H9 (cell line): ENCODE measurements around the gene PARM1. TPM values are rescaled to one million over a fixed set of nuclear protein-coding genes. Genes with fewer than 3 reads are reported as not detected.

Source experiments
- DNase-seq: peaks from one replicate; pipeline ENCODE4 v3.0.0-alpha.2; 2017
- H2AFZ ChIP-seq: one replicate; pipeline ENCODE4 v1.6.1; 2013; ENCODE audit warnings: mild to moderate bottlenecking, low read length, control low read depth, moderate library complexity
- H2AK5ac ChIP-seq: 2 replicates; pipeline ENCODE4 v1.6.1; 2013; ENCODE audit warnings: low read length, control low read depth, mixed read lengths; ENCODE audit not compliant: insufficient read length
- H2BK120ac ChIP-seq: one replicate; pipeline ENCODE4 v1.6.1; 2013; ENCODE audit warnings: low read depth, mild to moderate bottlenecking, low read length, control low read depth, inconsistent platforms; ENCODE audit not compliant: poor library complexity, severe bottlenecking
- H2BK12ac ChIP-seq: 2 replicates; pipeline ENCODE4 v1.6.1; 2013; ENCODE audit warnings: low read length, control low read depth, mixed read lengths, low read depth; ENCODE audit not compliant: insufficient read length
- H2BK15ac ChIP-seq: 2 replicates; pipeline ENCODE4 v1.6.1; 2013; ENCODE audit warnings: low read depth, low read length, control low read depth
- H2BK20ac ChIP-seq: one replicate; pipeline ENCODE4 v1.6.1; 2013; ENCODE audit warnings: low read depth, mild to moderate bottlenecking, low read length, control low read depth, inconsistent platforms; ENCODE audit not compliant: poor library complexity, severe bottlenecking
- H2BK5ac ChIP-seq: 2 replicates; pipeline ENCODE4 v1.6.1; 2013; ENCODE audit warnings: low read length, control low read depth, mixed read lengths; ENCODE audit not compliant: insufficient read length
- H3K14ac ChIP-seq: 2 replicates; pipeline ENCODE4 v1.6.1; 2013; ENCODE audit warnings: low read length, control low read depth; ENCODE audit not compliant: insufficient read depth
- H3K18ac ChIP-seq: 2 replicates; pipeline ENCODE4 v1.6.1; 2013; ENCODE audit warnings: low read depth, mild to moderate bottlenecking, mixed read lengths, low read length, control low read depth; ENCODE audit not compliant: insufficient read length
- H3K23ac ChIP-seq: 2 replicates; pipeline ENCODE4 v1.6.1; 2013; ENCODE audit warnings: low read length, control low read depth, mixed read lengths, low read depth; ENCODE audit not compliant: insufficient read length
- H3K23me2 ChIP-seq: 2 replicates; pipeline ENCODE4 v1.6.1; 2013; ENCODE audit warnings: low read depth, mild to moderate bottlenecking, mixed read lengths, low read length, control low read depth; ENCODE audit not compliant: insufficient read length, poor library complexity, severe bottlenecking
- H3K27ac ChIP-seq: 2 replicates; pipeline ENCODE4 v1.5.1; 2013; ENCODE audit warnings: low read length, control low read depth, mixed read lengths, low read depth; ENCODE audit not compliant: insufficient read length
- H3K27me3 ChIP-seq: 2 replicates; pipeline ENCODE4 v1.6.1; 2013; ENCODE audit warnings: low read length, control low read depth, inconsistent platforms; ENCODE audit not compliant: insufficient read depth
- H3K4ac ChIP-seq: 2 replicates; pipeline ENCODE4 v1.6.1; 2013; ENCODE audit warnings: low read depth, mild to moderate bottlenecking, control low read depth, inconsistent platforms, low read length, moderate library complexity
- H3K4me1 ChIP-seq: 2 replicates; pipeline ENCODE4 v1.6.1; 2013; ENCODE audit warnings: low read length, control low read depth, inconsistent platforms; ENCODE audit not compliant: insufficient read depth
- H3K4me2 ChIP-seq: 2 replicates; pipeline ENCODE4 v1.6.1; 2013; ENCODE audit warnings: low read length, control low read depth, mixed read lengths; ENCODE audit not compliant: insufficient read length, insufficient read depth
- H3K56ac ChIP-seq: 2 replicates; pipeline ENCODE4 v1.6.1; 2013; ENCODE audit warnings: low read depth, mild to moderate bottlenecking, mixed read lengths, low read length, control low read depth; ENCODE audit not compliant: insufficient read length
- H3K79me1 ChIP-seq: 2 replicates; pipeline ENCODE4 v1.6.1; 2013; ENCODE audit warnings: low read depth, mild to moderate bottlenecking, moderate library complexity, low read length, control low read depth, inconsistent platforms; ENCODE audit not compliant: insufficient read depth, poor library complexity, severe bottlenecking
- H3K79me2 ChIP-seq: 2 replicates; pipeline ENCODE4 v1.6.1; 2013; ENCODE audit warnings: low read length, control low read depth, inconsistent platforms; ENCODE audit not compliant: insufficient read depth
- H3K9ac ChIP-seq: 2 replicates; pipeline ENCODE4 v1.6.1; 2013; ENCODE audit warnings: low read length, control low read depth, mixed read lengths; ENCODE audit not compliant: insufficient read length; ENCODE audit errors: extremely low read depth
- H3K9me3 ChIP-seq: one replicate; pipeline ENCODE4 v1.6.1; 2013; ENCODE audit warnings: low read depth, low read length, inconsistent platforms; ENCODE audit not compliant: control insufficient read depth
- H3T11ph ChIP-seq: one replicate; pipeline ENCODE4 v1.6.1; 2013; ENCODE audit warnings: mild to moderate bottlenecking, low read length, control low read depth, inconsistent platforms
- H4K20me1 ChIP-seq: one replicate; pipeline ENCODE4 v1.6.1; 2013; ENCODE audit not compliant: control insufficient read depth, insufficient read length, insufficient read depth
- H4K5ac ChIP-seq: 2 replicates; pipeline ENCODE4 v1.6.1; 2013; ENCODE audit warnings: low read depth, mild to moderate bottlenecking, mixed read lengths, low read length, control low read depth; ENCODE audit not compliant: insufficient read length
- H4K8ac ChIP-seq: replicated peaks from 2 replicates; pipeline ENCODE4 v1.6.1; 2013; ENCODE audit warnings: low read length, control low read depth, mixed read lengths, low read depth; ENCODE audit not compliant: insufficient read length
- H4K91ac ChIP-seq: 2 replicates; pipeline ENCODE4 v1.6.1; 2013; ENCODE audit warnings: low read depth, mild to moderate bottlenecking, moderate library complexity, mixed read lengths, low read length, control low read depth; ENCODE audit not compliant: insufficient read length
- H3K27ac Mint-ChIP-seq, 3 experiments: 2 replicates in 2 of 3; 3 replicates in 1 of 3; pipeline ENCODE4 v1.8.0; 2020 to 2021; ENCODE audit warnings: mixed read lengths in 3 of 3, mild to moderate bottlenecking in 1 of 3, moderate library complexity in 1 of 3
- H3K27me3 Mint-ChIP-seq: 2 replicates; pipeline ENCODE4 v1.8.0; 2021; ENCODE audit warnings: low read depth, mild to moderate bottlenecking, moderate library complexity, mixed read lengths
- H3K36me3 Mint-ChIP-seq, 3 experiments: 2 replicates in 2 of 3; 3 replicates in 1 of 3; pipeline ENCODE4 v1.8.0; 2020 to 2021; ENCODE audit warnings: low read depth in 3 of 3, mixed read lengths in 3 of 3; ENCODE audit not compliant: insufficient read depth in 1 of 3
- H3K4me1 Mint-ChIP-seq, 2 experiments: 2 replicates each; pipeline ENCODE4 v1.8.0; 2020; ENCODE audit warnings: mixed read lengths in 2 of 2
- H3K4me3 Mint-ChIP-seq, 2 experiments: 2 replicates in 1 of 2; 3 replicates in 1 of 2; pipeline ENCODE4 v1.8.0; 2020 to 2021; ENCODE audit warnings: mild to moderate bottlenecking in 2 of 2, mixed read lengths in 2 of 2, moderate library complexity in 1 of 2
- H3K9me3 Mint-ChIP-seq, 2 experiments: 2 replicates in 1 of 2; 3 replicates in 1 of 2; pipeline ENCODE4 v1.8.0; 2020; ENCODE audit warnings: mild to moderate bottlenecking in 2 of 2, mixed read lengths in 2 of 2, moderate library complexity in 1 of 2
- whole genome bisulfite sequencing: extraction: QIAGEN DNeasy Blood & Tissue Kit; methylation state at CpG from one replicate; pipeline ENCODE4 v1.1.7; 2013; ENCODE audit warnings: missing lambda C conversion rate, low lambda C conversion rate, mixed read lengths; ENCODE audit not compliant: insufficient read length; ENCODE audit errors: extremely low coverage; 5-methylcytosine and 5-hydroxymethylcytosine counted together
- total RNA-seq: library from RNA; stranded (reverse); gene quantifications from 2 replicates; pipeline ENCODE4 v1.2.1, GENCODE V29; 2021
- TF ChIP-seq, protein P1 (sequence below): fragments of 200-600 bp; sonication (generic); conservative IDR thresholded peaks from 3 replicates; pipeline ENCODE4 v1.8.0; 2021; ENCODE audit warnings: antibody characterized with exemption, mild to moderate bottlenecking

The PARM1 gene
- total RNA-seq, 1 experiment from 2014 or later, result 2.0 TPM

DNA sequence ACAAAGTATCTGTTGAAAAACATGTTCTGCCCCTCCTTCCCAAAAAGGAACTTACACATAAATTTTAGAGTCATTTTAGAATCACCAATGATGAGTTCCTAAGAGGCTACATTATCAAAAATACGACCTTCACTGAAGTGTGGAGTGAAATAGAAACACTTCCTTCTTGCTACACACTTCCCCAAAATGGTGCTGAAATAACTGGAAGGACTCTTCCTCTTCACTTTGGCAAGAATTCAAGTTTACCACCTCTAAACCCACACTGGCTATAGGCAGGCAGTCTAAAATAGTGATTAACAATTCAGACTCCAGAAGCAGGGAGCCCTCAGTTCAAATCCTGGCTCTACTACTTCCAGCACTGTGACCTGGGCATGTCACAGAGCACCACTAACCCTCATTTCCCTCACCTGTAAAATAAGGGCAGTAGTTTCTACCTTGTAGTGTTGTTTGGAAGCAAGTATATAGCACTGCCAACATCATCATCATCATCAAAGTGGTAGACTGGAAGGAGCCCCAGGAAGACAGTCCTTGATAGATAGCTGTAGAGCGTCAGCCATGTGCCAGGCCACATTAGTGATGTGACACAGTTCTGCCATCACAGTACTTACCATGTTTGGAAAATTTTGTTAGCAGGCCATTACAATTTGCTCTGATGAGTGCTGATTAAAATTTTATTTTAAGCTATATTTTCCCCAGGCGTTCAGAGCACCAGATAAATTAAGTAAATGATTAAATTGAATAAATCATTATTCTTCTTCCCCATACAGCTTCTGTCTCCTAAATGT, 103.3 kb downstream of the PARM1 start:
- Histone ChIP-seq H3K56ac (no peak overlapping the region), H3K4ac (no peak overlapping the region), H3K4me2 (no peak overlapping the region), H2BK12ac (no peak overlapping the region), H4K5ac (no peak overlapping the region), H3K27me3 (no peaks in the 10 kb centered on the region), H2BK15ac (no peak overlapping the region), H4K91ac (no peak overlapping the region), H3K23me2 (no peaks in the 10 kb centered on the region), H2BK5ac (no peak overlapping the region), H2AFZ (no peak overlapping the region), H3K79me2 (no peaks in the 10 kb centered on the region), H4K8ac (no peak overlapping the region), H3K9ac (no peak overlapping the region), H3K23ac (no peak overlapping the region), H2BK120ac (no peak overlapping the region), H2AK5ac (no peak overlapping the region), H3K18ac (no peak overlapping the region), H3K27ac (no peak overlapping the region), H3K79me1 (no peaks in the 10 kb centered on the region), H3K14ac (no peak overlapping the region), H3K9me3 (no peaks in the 10 kb centered on the region), H3T11ph (no peak overlapping the region), H4K20me1 (no peaks in the 10 kb centered on the region), H2BK20ac (no peak overlapping the region), H3K4me1 (no peaks in the 10 kb centered on the region)
- WGBS, result no CpG with 5 or more reads among the region's 3 CpGs
- Mint-ChIP-seq H3K27ac (no peak overlapping the region), H3K27me3 (no peaks in the 10 kb centered on the region), H3K36me3 (no peaks in the 10 kb centered on the region), H3K4me1 (peaks cover 0 to 6% of the 10 kb centered on the region in 2 experiments; a peak in 1 of 4 replicates), H3K4me3 (no peak overlapping the region), H3K9me3 (no peaks in the 10 kb centered on the region)
- DNase-seq, result no peak
- TF ChIP-seq, protein P1, sequence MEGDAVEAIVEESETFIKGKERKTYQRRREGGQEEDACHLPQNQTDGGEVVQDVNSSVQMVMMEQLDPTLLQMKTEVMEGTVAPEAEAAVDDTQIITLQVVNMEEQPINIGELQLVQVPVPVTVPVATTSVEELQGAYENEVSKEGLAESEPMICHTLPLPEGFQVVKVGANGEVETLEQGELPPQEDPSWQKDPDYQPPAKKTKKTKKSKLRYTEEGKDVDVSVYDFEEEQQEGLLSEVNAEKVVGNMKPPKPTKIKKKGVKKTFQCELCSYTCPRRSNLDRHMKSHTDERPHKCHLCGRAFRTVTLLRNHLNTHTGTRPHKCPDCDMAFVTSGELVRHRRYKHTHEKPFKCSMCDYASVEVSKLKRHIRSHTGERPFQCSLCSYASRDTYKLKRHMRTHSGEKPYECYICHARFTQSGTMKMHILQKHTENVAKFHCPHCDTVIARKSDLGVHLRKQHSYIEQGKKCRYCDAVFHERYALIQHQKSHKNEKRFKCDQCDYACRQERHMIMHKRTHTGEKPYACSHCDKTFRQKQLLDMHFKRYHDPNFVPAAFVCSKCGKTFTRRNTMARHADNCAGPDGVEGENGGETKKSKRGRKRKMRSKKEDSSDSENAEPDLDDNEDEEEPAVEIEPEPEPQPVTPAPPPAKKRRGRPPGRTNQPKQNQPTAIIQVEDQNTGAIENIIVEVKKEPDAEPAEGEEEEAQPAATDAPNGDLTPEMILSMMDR, result no peak
